Subcutaneous adipose tissue (tissue), 4 donors: ENCODE results near the gene HLF. TPM values are rescaled to one million over a fixed set of nuclear protein-coding genes. Genes with fewer than 3 reads are reported as not detected.

Experiments
- CTCF ChIP-seq: fragments of 450-650 bp; IDR thresholded peaks from one replicate; pipeline ENCODE4 v1.5.1; 2016; ENCODE audit warnings: low read depth, mild to moderate bottlenecking, control low read depth, antibody characterized with exemption, moderate library complexity
- total RNA-seq, 4 donors: library from RNA; depleted of rRNA; stranded (reverse); fragments of >200 nt; gene quantifications; one replicate each; pipeline ENCODE4 v1.1.0, GENCODE V29; 2016

HLF gene
- total RNA-seq, 4 donors from 2014 or later = 8.5 to 23.4 (median 11.5) TPM

- no peak for TF ChIP-seq CTCF
Measured at GRCh38 chr17:55275894-55276804, 11.4 kb downstream of the HLF start.

DNA sequence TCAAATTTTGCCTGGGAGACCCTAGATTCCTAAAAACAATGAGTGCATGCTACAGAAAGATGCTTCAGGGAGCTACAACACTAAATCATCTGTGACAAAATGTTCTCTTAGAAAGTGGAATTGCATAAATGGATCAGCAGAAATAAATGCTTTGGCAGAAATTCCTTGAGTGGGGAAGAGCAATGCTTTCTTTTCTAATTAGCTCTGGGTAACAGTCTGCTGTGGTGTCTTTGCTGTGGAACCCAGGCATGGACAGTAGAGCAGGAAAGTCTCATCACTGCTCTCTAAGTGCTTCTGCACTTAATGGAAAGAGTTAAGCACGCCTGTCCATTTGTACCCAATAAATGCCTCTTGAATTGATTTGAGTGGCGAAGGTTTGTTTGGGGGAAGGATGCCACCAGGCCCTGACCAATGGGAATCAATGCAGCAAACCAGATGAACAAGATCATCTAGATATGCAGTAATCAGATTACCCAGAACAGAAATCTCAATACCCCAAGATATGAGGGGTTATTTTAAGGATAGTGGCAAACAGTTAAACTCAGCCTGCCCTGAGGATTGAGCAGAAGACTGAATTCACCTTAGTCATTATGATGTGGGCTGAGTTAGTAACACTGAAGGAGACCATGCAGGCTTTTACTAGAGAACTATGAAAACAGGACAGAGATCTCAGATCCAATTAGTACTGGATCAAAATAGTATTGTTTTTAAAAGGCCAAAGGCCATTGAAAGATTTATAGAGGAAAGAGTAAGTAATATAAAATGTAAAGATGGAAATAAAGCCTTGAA is 13.6 kb downstream of the HLF start:
- TF ChIP-seq CTCF = no peak

DNA sequence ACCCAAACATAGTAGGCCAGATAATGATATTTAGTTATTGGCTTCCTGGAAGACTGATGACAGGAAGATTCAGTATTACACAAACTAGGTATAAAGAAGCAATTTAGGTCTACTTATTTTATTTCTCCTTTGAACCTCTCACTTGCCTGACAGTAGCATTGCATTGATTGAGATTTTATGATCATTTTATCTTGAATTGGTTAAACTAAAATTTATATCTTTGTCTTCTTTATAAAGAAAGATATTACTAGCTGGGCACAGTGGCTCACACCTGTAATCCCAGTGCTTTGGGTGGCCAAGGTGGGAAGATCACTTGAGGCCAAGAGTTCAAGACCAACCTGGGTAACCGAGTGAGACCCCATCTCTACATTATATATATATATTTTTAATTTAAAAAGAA is 14.4 kb downstream of the HLF start:
- no peak for TF ChIP-seq CTCF

- no peak for TF ChIP-seq CTCF
Measured at GRCh38 chr17:55279788-55280187, 15.0 kb downstream of the HLF start.

DNA sequence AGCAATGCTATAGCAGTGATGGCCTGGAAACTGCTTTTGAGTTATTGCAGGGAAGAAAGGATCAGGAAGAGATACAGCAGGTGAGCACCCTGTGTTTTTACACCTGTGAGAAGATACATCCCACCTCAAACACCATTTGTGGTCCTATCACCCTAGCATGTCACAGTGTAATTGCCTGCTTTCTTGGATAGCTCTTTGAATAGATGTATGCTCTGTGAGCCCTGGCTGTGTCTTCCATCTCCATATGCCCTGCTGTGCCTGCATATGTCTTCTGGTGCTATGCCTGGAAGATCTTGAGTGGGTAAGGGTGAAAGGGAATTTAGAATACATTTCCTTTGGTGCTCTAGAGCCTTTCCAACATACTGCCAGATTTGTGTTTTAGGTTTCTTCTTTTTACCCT is 15.5 kb downstream of the HLF start:
- no peak for TF ChIP-seq CTCF

DNA sequence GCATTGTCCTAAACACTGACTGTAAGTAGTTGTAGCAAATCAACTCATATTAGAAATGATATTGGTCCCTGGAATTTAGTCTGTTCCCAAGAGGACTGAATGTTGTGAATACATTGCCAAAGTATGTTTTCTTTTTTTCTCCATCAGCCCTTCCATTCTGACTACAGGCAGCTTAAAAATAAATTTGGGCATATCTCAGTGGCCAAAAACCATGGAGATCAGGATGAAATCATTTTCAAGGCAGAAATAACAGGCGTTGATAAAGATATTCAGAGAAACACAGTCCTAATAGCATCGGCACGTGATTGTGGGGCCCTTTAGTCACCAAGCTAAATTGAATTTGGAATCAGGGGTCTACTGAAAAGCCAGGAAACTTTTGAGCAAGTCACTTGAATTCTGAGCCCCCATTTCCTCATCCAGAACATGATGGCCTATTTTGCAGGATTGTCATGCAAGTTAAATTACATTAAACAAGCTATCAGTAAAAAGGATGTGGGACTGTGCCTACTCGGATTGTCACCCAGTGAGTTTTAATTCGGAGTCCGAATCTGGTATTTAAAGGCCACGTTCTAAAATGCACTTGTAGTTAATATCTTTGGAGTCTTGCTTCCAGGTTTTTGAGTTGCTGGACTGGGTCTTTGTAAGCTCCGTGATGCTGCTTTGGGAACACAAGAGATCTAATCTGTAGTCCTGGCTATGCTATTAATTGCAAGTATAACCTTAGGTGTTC is 17.1 kb downstream of the HLF start:
- TF ChIP-seq CTCF = no peak

DNA sequence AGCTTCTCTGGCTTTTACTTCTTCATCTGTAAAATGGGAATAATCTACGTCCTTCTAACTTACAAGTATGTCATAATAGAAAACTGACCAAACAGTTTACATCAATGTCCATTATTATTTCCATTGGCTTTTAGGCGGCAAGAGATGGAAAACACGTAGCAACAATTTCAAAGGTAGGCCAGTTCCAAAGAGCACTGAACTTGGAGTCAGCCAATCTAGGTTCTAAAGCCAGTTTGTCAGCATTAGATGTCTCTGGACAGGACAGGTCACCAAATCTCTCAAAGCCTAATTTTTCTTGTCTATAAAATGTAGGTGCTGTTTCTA is 17.6 kb downstream of the HLF start:
- TF ChIP-seq CTCF = no peak
